Body of pancreas (tissue), 4 donors: ENCODE data around the gene DNAJC6. TPM values are rescaled to one million over a fixed set of nuclear protein-coding genes. Genes with fewer than 3 reads are reported as not detected.

Experiments
- ATAC-seq: fragments of 150-250 bp; one replicate; pipeline ENCODE4 v1.9.1; 2016
- DNase-seq, 4 donors: peaks; one replicate each; pipeline ENCODE4 v3.0.0-alpha.2; 2019
- H3K27ac ChIP-seq, 4 donors: fragments of 200-600 bp; sonication (generic); 1 replicate in 3 of 4; 2 replicates in 1 of 4; pipeline versions ENCODE4 v1.5.1 to v1.6.1; 2016 to 2019; ENCODE audit warnings: mild to moderate bottlenecking in 1 of 4, mixed read lengths in 1 of 4, moderate library complexity in 1 of 4
- H3K27me3 ChIP-seq, 2 donors: fragments of 200-600 bp; sonication (generic); one replicate each; pipeline ENCODE4 v1.6.0; 2016; ENCODE audit warnings: mild to moderate bottlenecking in 1 of 2
- H3K36me3 ChIP-seq, 2 donors: fragments of 200-600 bp; sonication (generic); replicated peaks in 1 of 2; 2 replicates each; pipeline ENCODE4 v1.5.1; 2016; ENCODE audit warnings: low read depth in 2 of 2; ENCODE audit not compliant: insufficient read depth in 1 of 2
- H3K4me1 ChIP-seq: fragments of 200-600 bp; sonication (generic); one replicate; pipeline ENCODE4 v1.6.0; 2016
- H3K4me3 ChIP-seq, 2 donors: fragments of 200-600 bp; sonication (generic); 1 replicate in 1 of 2; 2 replicates in 1 of 2; pipeline ENCODE4 v1.5.1; 2016 to 2019
- H3K9me3 ChIP-seq, 3 donors: fragments of 200-600 bp; sonication (generic); 1 replicate in 2 of 3; 2 replicates in 1 of 3; pipeline ENCODE4 v1.5.1; 2016
- CTCF ChIP-seq, 7 experiments: fragments of 450-650 bp in 4 of 7; fragments of 200-600 bp in 3 of 7; sonication (generic) in 3 of 7; IDR thresholded peaks; one replicate each; pipeline ENCODE4 v1.5.1; 2016 to 2019; ENCODE audit warnings: antibody characterized with exemption in 7 of 7
- POLR2A ChIP-seq, 3 donors: fragments of 450-650 bp; IDR thresholded peaks; one replicate each; pipeline ENCODE4 v1.6.1; 2016; ENCODE audit warnings: antibody characterized with exemption in 3 of 3, mild to moderate bottlenecking in 2 of 3
- WGBS, 2 donors: methylation state at CpG; one replicate each; pipeline ENCODE4 v1.1.5; 2017; 5-methylcytosine and 5-hydroxymethylcytosine counted together
- intact Hi-C: fragments of 100-400 bp; cut with DNase I; formaldehyde crosslinking; loops from one replicate; pipeline ENCODE4 v1.15.1; 2023
- total RNA-seq, 2 donors: library from RNA; depleted of rRNA; stranded (reverse); fragments of >200 nt; gene quantifications; one replicate each; pipeline ENCODE4 v1.1.0, GENCODE V29; 2016

The DNAJC6 gene
- total RNA-seq, 2 donors from 2014 or later = 0.99 to 2.3 TPM

GRCh38 chr1:65339866-65340468 is 30.6 kb downstream of the DNAJC6 start:
- ATAC-seq = no peak
- 83% methylated on average over 3 of the region's 3 CpGs for WGBS, 2 donors
- no peaks in the 10 kb centered on the region for H3K4me1 ChIP-seq
- TF ChIP-seq POLR2A (IDR thresholded peaks at IDR 0.05) (no peak), CTCF (IDR thresholded peaks at IDR 0.05) (no peak)
- H3K36me3 ChIP-seq = no peaks in the 10 kb centered on the region
- no peak for DNase-seq
- H3K9me3 ChIP-seq = no peaks in the 10 kb centered on the region
- intact Hi-C loops = no loop called here
- no peak overlapping the region for H3K4me3 ChIP-seq
- H3K27ac ChIP-seq = no peak overlapping the region
- no peaks in the 10 kb centered on the region for H3K27me3 ChIP-seq

- no peak overlapping the region for H3K27ac ChIP-seq
- H3K4me1 ChIP-seq = no peaks in the 10 kb centered on the region
- TF ChIP-seq CTCF (IDR thresholded peaks at IDR 0.05) = no peak
- TF ChIP-seq POLR2A (IDR thresholded peaks at IDR 0.05) = no peak
- ATAC-seq (no peak), DNase-seq (no peak)
- H3K9me3 ChIP-seq = no peaks in the 10 kb centered on the region
- no peaks in the 10 kb centered on the region for H3K36me3 ChIP-seq
- WGBS, 2 donors = 78 to 83% methylated on average over 1 of the region's 1 CpG
- no peaks in the 10 kb centered on the region for H3K27me3 ChIP-seq
- intact Hi-C loops = no loop called here
- H3K4me3 ChIP-seq = no peak overlapping the region
These were observed 32.0 kb downstream of the DNAJC6 start for GRCh38 chr1:65341381-65341780.

GRCh38 chr1:65343286-65343685 is 33.9 kb downstream of the DNAJC6 start:
- no peaks in the 10 kb centered on the region for H3K27me3 ChIP-seq
- no peak for TF ChIP-seq CTCF (IDR thresholded peaks at IDR 0.05)
- no peak for TF ChIP-seq POLR2A (IDR thresholded peaks at IDR 0.05)
- no peaks in the 10 kb centered on the region for H3K9me3 ChIP-seq
- H3K36me3 ChIP-seq = no peaks in the 10 kb centered on the region
- intact Hi-C loops = no loop called here
- H3K27ac ChIP-seq = no peak overlapping the region
- H3K4me3 ChIP-seq = no peak overlapping the region
- no peak for ATAC-seq
- WGBS, 2 donors = 76 to 86% methylated on average over 3 of the region's 3 CpGs
- DNase-seq = no peak
- H3K4me1 ChIP-seq = no peaks in the 10 kb centered on the region

GRCh38 chr1:65344171-65344814 is 35.0 kb downstream of the DNAJC6 start:
- Histone ChIP-seq H3K27me3 (no peaks in the 10 kb centered on the region), H3K4me3 (no peak overlapping the region), H3K4me1 (no peaks in the 10 kb centered on the region), H3K27ac (no peak overlapping the region), H3K9me3 (no peaks in the 10 kb centered on the region), H3K36me3 (no peaks in the 10 kb centered on the region)
- 80 to 84% methylated on average over 3 of the region's 3 CpGs for WGBS, 2 donors
- ATAC-seq (no peak), DNase-seq (no peak)
- intact Hi-C loops = no loop called here
- TF ChIP-seq CTCF (IDR thresholded peaks at IDR 0.05) = no peak
- no peak for TF ChIP-seq POLR2A (IDR thresholded peaks at IDR 0.05)

- TF ChIP-seq POLR2A (IDR thresholded peaks at IDR 0.05) (no peak), CTCF (IDR thresholded peaks at IDR 0.05) (no peak)
- no peak overlapping the region for H3K4me3 ChIP-seq
These were observed 36.8 kb downstream of the DNAJC6 start for GRCh38 chr1:65346190-65346589.

More at GRCh38 chr1:65346190-65346589, 36.8 kb downstream of the DNAJC6 start:
- Histone ChIP-seq H3K36me3 (no peaks in the 10 kb centered on the region), H3K27ac (no peak overlapping the region), H3K9me3 (no peaks in the 10 kb centered on the region), H3K4me1 (no peaks in the 10 kb centered on the region), H3K27me3 (no peaks in the 10 kb centered on the region)
- no peak for DNase-seq
- 78 to 89% methylated on average over 2 of the region's 2 CpGs for WGBS, 2 donors
- no peak for ATAC-seq
- intact Hi-C loops = no loop called here
